ENCODE measurements around the gene GBF1.

- no peak for TF ChIP-seq CTCF (IDR thresholded peaks at IDR 0.05; ENCODE audit: borderline replicate concordance, extremely low read depth, low read length, poor library complexity, severe bottlenecking)
- TF ChIP-seq EZH2 (IDR thresholded peaks at IDR 0.05; ENCODE audit: borderline replicate concordance, low read depth, low read length, severe bottlenecking): no peak
These were observed 122.1 kb downstream of the GBF1 start for GRCh38 chr10:102367441-102367840.
